ENCODE data around the gene CMSS1. TPM values are rescaled to one million over a fixed set of nuclear protein-coding genes. Genes with fewer than 3 reads are reported as not detected.

The CMSS1 gene
- total and polyA plus RNA-seq, 2 of the 13 experiments (the other 11 are each of a cell fraction or from before 2014, with no cell fraction given), result 6.4 to 48.7 TPM

DNA sequence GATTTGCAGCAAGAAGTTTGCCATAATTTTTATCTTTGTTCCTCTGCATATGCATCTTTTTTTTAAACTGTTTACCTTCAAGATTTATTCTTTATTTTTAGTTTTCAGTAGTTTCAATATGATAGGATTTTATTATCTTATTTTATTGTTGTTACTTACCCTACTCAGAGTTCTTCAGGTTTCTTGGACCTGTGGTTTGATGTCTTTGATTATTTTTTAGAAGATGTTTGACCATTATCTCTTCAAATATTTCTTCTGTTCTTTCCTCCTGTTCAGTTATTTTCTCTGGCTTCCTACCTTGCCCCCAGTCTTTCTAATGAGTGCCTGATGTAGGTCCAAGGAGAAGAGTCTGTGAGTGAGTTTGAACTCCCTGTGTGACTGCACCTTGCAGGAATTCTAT is 158.9 kb downstream of the CMSS1 start (continued):
- TF ChIP-seq ZNF737 (CRISPR knock-in tag; IDR thresholded peaks at IDR 0.05; ENCODE audit: borderline replicate concordance) (no peak), SP2 (CRISPR knock-in tag; IDR thresholded peaks at IDR 0.05) (no peak)
- TF ChIP-seq, protein P1, sequence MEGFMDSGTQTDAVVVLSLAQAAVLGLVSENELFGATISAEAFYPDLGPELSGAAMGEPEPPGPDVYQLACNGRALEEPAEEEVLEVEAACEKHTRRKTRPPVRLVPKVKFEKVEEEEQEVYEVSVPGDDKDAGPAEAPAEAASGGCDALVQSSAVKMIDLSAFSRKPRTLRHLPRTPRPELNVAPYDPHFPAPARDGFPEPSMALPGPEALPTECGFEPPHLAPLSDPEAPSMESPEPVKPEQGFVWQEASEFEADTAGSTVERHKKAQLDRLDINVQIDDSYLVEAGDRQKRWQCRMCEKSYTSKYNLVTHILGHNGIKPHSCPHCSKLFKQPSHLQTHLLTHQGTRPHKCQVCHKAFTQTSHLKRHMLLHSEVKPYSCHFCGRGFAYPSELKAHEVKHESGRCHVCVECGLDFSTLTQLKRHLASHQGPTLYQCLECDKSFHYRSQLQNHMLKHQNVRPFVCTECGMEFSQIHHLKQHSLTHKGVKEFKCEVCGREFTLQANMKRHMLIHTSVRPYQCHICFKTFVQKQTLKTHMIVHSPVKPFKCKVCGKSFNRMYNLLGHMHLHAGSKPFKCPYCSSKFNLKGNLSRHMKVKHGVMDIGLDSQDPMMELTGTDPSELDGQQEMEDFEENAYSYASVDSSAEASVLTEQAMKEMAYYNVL (CRISPR knock-in tag; IDR thresholded peaks at IDR 0.05; ENCODE audit: borderline replicate concordance), result no peak

GRCh38 chr3:99978221-99978620 is 160.6 kb downstream of the CMSS1 start:
- no peak for FAIRE-seq
- ChIA-PET POLR2A (no interaction called here), CTCF (ENCODE audit: low intra/inter-chr PET ratio, low total read pairs) (no interaction called here)
- intact Hi-C loops (cut with micrococcal nuclease; ENCODE audit: unreplicated experiment) (no loop called here), in situ Hi-C loops (cut with HindIII; ENCODE audit: extremely low pct_ligation_motif_present, low pct_unique_long_range_greater_than_20kb) (no loop called here)
- Histone ChIP-seq H3K27ac (ENCODE audit: extremely low read length, insufficient read depth, low read length) (no peak overlapping the region), H4K20me1 (ENCODE audit: insufficient read depth, low read length) (no peaks in the 10 kb centered on the region), H3K4me1 (ENCODE audit: insufficient read depth, low read length) (no peaks in the 10 kb centered on the region), H3K9me3 (ENCODE audit: low read length) (no peaks in the 10 kb centered on the region), H3K79me2 (ENCODE audit: insufficient read depth, low read length) (no peaks in the 10 kb centered on the region), H3K9ac (ENCODE audit: insufficient read depth, low read depth, low read length) (no peak overlapping the region), H3K36me3 (replicated peaks in 1 of 2; ENCODE audit: control insufficient read depth in 1 of 2, insufficient read depth in 2 of 2, low read length in 2 of 2) (no peaks in the 10 kb centered on the region), H3K27me3 (ENCODE audit: control insufficient read depth in 1 of 2, insufficient read depth in 2 of 2, low read length in 2 of 2) (no peaks in the 10 kb centered on the region), H3K4me3 (replicated peaks in 1 of 3; ENCODE audit: insufficient read depth in 1 of 3, low read depth in 2 of 3, low read length in 3 of 3) (no peak overlapping the region), H3K4me2 (ENCODE audit: low read depth, low read length) (no peak overlapping the region), H2AFZ (ENCODE audit: low read length) (no peak overlapping the region)
- no peak for ATAC-seq
- TF ChIP-seq ZNF543 (CRISPR knock-in tag; IDR thresholded peaks at IDR 0.05), result no peak
- TF ChIP-seq, protein P2, sequence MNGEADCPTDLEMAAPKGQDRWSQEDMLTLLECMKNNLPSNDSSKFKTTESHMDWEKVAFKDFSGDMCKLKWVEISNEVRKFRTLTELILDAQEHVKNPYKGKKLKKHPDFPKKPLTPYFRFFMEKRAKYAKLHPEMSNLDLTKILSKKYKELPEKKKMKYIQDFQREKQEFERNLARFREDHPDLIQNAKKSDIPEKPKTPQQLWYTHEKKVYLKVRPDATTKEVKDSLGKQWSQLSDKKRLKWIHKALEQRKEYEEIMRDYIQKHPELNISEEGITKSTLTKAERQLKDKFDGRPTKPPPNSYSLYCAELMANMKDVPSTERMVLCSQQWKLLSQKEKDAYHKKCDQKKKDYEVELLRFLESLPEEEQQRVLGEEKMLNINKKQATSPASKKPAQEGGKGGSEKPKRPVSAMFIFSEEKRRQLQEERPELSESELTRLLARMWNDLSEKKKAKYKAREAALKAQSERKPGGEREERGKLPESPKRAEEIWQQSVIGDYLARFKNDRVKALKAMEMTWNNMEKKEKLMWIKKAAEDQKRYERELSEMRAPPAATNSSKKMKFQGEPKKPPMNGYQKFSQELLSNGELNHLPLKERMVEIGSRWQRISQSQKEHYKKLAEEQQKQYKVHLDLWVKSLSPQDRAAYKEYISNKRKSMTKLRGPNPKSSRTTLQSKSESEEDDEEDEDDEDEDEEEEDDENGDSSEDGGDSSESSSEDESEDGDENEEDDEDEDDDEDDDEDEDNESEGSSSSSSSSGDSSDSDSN (CRISPR knock-in tag; IDR thresholded peaks at IDR 0.05), result no peak
- no peak for TF ChIP-seq DMAP1 (CRISPR knock-in tag; IDR thresholded peaks at IDR 0.05)
- no peak for TF ChIP-seq ZNF3 (CRISPR knock-in tag; IDR thresholded peaks at IDR 0.05)
- no peak for TF ChIP-seq ZNF274 (CRISPR knock-in tag; IDR thresholded peaks at IDR 0.05)
- TF ChIP-seq CC2D1A (CRISPR knock-in tag; IDR thresholded peaks at IDR 0.05), result no peak
- no peak for TF ChIP-seq MTF1 (CRISPR knock-in tag; IDR thresholded peaks at IDR 0.05)
- no peak for TF ChIP-seq MBD4 (IDR thresholded peaks at IDR 0.05; ENCODE audit: borderline replicate concordance, low read length)
- TF ChIP-seq ZNF367 (CRISPR knock-in tag; IDR thresholded peaks at IDR 0.05; ENCODE audit: borderline replicate concordance), result no peak
- no peak for TF ChIP-seq NFE2L1 (CRISPR knock-in tag; IDR thresholded peaks at IDR 0.05; ENCODE audit: borderline replicate concordance)
- no peak for DNase-seq (ENCODE audit: low spot score)
- 92% methylated on average over 1 of the region's 1 CpG for whole genome bisulfite sequencing (ENCODE audit: low lambda C conversion rate)
- no TSS peak for BruUV-seq (replicated peaks)

Measured in HepG2 (cell line).